Coronary artery (tissue), 2 donors: Measurements from ENCODE around the gene CPNE4.

ENCODE experiments used
- DNase-seq: peaks from one replicate; pipeline ENCODE4 v3.0.0-alpha.2; 2017; ENCODE audit warnings: low spot score
- H3K27ac ChIP-seq, 2 donors: fragments of 200-600 bp; sonication (generic); one replicate each; pipeline ENCODE4 v1.5.1; 2016 to 2019
- H3K4me3 ChIP-seq: fragments of 200-600 bp; sonication (generic); 2 replicates; pipeline ENCODE4 v1.5.1; 2016; ENCODE audit warnings: mild to moderate bottlenecking, moderate library complexity
- TF ChIP-seq, protein P1 (sequence below): fragments of 200-600 bp; sonication (generic); IDR thresholded peaks from one replicate; pipeline ENCODE4 v1.5.1; 2019; ENCODE audit warnings: antibody characterized with exemption

Gene CPNE4

DNA sequence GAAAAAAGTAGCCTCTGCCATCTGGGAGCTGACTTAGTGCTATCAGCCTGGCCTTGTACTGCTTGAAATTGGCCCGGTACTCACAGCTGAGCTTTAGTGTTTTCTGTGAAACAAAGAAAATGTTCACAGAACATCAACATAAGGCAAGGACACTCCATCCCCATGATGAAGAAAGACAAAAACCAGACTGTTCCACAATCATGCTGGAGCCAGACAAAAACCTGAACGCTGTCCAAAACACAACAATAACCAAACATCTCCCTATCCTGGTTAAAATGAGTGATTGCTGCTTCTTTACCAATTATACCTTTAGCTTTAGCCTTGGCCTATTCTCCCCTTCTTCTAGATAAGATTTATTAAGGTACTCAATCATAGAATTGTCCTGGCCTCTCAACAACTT is 153.9 kb downstream of the CPNE4 start:
- DNase-seq, result no peak
- Histone ChIP-seq H3K4me3 (no peak overlapping the region), H3K27ac (no peak overlapping the region)
- TF ChIP-seq, protein P1, sequence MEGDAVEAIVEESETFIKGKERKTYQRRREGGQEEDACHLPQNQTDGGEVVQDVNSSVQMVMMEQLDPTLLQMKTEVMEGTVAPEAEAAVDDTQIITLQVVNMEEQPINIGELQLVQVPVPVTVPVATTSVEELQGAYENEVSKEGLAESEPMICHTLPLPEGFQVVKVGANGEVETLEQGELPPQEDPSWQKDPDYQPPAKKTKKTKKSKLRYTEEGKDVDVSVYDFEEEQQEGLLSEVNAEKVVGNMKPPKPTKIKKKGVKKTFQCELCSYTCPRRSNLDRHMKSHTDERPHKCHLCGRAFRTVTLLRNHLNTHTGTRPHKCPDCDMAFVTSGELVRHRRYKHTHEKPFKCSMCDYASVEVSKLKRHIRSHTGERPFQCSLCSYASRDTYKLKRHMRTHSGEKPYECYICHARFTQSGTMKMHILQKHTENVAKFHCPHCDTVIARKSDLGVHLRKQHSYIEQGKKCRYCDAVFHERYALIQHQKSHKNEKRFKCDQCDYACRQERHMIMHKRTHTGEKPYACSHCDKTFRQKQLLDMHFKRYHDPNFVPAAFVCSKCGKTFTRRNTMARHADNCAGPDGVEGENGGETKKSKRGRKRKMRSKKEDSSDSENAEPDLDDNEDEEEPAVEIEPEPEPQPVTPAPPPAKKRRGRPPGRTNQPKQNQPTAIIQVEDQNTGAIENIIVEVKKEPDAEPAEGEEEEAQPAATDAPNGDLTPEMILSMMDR, result no peak

DNA sequence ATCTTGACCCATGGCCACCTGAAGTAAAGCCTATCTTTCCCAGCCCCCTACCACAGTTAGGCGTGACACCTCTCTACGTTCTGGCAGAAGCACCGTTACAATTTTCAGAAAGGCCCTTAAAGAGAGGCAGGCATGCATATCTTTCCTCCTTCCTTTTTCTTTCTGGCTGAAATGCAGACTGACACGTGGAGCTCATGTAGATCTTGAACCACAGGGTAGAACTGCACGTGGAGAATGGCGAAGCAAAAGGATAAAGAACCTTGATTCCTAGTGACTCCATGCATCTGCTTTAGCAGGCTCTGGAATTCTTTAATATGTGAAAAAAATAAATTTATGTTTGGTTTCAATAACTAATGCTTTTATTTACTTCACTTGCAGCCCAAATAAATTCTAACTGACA is 166.6 kb downstream of the CPNE4 start:
- TF ChIP-seq, protein P1, result no peak
- Histone ChIP-seq H3K4me3 (no peak overlapping the region), H3K27ac (no peak overlapping the region)
- no peak for DNase-seq

DNA sequence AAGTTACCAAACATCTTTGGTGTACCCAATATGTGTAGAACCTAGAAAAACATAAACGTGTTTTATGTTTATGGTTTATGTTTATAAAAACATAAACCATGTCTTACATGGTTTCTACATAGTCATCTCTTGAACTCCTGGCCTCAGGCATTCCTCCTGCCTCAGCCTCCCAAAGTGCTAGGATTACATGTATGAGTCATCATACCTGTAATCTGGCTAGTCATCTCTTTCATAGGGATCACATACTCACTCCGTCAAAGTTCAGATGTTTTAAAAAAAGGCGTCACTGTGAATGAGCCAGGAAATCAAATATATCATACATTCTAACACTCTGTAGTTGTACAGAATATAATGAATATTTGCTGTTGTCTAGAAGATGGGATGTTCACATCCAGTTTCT is 178.6 kb downstream of the CPNE4 start:
- Histone ChIP-seq H3K27ac (no peak overlapping the region), H3K4me3 (no peak overlapping the region)
- TF ChIP-seq, protein P1, result no peak
- no peak for DNase-seq

DNA sequence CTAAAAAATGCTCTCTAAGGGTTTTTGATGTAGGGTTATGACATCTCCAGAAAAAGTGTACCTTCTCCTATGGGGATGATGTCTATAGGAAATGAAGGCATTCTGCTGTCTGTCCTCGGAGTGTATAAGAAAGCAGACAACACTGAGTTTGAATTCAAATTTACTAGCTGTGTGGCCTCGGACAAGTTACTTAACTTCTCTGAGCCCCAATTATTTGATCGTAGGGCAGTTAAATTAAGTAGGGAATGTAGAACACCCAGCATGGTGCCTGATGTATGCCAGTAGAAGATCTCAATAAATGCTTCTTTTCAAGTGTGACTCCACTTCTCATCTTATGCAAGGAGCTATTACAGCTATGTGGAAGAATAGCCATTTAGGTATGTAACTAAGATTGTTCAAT is 184.6 kb downstream of the CPNE4 start:
- no peak overlapping the region for H3K4me3 ChIP-seq
- TF ChIP-seq, protein P1, result no peak
- H3K27ac ChIP-seq, result no peak overlapping the region
- no peak for DNase-seq

DNA sequence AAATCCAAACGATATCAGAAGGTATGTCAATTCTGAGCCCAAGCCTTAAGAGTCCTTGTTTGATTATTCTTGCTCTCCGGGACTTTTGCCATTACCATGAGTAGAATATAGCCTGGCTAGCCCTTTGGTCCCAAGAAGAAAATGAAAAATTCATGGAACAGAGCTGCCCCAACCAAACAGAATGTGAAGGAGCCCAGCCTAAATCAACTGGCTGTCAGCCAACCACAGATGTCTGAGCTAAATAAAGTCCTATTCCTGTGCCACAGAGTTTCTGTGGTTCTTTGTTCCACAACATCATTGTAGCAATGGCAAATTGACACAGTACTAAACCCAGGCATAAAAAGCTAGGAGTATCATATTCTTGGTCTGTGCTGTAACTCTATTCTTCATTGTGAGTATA is 185.2 kb downstream of the CPNE4 start:
- Histone ChIP-seq H3K4me3 (no peak overlapping the region), H3K27ac (no peak overlapping the region)
- no peak for DNase-seq
- TF ChIP-seq, protein P1, result no peak

DNA sequence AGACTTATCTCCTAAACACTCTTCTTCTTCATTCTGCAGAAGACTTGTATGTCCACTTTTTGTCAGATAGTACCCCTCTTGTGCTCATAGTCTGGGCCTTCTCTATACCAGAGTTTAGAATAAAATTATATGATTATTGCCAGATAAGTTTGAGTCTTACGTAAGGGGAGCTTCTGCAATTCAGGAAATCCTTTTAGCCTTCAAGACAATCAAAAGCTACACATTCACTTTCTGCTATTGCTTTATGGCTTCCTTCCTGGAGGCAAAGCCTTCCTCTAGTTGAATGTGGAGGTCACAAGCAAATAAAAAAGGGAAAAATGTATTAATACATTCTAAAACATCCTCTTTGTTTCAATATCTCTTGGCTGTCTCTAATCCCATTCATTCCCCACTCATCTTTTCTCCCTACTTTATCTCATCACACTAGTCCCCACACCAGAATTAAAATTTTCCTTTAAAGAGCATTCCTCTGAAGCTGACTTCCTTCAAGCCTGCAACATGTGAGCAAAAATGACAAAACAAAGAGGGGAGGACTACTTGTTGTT is 186.8 kb downstream of the CPNE4 start:
- H3K27ac ChIP-seq, result no peak overlapping the region
- TF ChIP-seq, protein P1, result no peak
- DNase-seq, result no peak
- no peak overlapping the region for H3K4me3 ChIP-seq

DNA sequence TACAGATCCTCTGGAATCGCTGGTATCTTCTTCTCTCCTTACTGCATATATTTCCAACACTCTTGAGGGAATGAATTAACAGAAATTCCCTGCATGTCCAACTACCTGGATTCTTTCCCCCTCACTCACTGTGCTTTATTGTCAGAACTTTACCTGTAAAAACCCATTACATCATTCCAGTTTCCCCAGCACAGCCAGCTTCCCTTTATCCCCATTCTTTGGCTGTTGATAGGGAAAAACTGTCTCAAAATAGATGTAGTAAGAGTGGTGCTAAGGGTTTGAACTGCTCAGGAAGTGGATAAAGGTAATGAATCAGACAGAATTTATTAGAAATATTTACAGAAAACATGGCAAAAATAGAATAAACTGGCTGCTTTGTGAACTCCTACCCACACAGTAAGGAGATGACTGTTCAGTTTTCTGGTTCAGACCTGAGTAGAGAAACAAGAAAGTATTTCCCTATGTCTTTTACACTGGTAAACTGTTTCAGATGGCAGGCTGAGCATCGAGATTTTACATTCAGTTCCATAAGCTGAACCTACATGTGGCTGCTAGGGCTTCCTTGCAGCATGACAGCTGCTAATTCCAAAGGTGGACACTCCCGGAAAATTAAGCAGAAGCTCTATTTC is 188.4 kb downstream of the CPNE4 start:
- DNase-seq, result no peak
- no peak overlapping the region for H3K4me3 ChIP-seq
- TF ChIP-seq, protein P1, result no peak
- H3K27ac ChIP-seq, result no peak overlapping the region
